Astrocyte of the spinal cord (primary cell): ENCODE measurements around the gene JDP2.

ENCODE experiments used
- DNase-seq: peaks from one replicate; pipeline ENCODE4 v3.0.0; 2011; ENCODE audit warnings: low read depth, low spot score
- H3K4me3 ChIP-seq: 2 replicates; pipeline ENCODE4 v1.5.1; 2011; ENCODE audit warnings: low read depth, mild to moderate bottlenecking, low read length, moderate library complexity
- CTCF ChIP-seq: IDR thresholded peaks from 2 replicates; pipeline ENCODE4 v1.5.1; 2012; ENCODE audit warnings: low read depth, mild to moderate bottlenecking, low read length, inconsistent platforms
- in situ Hi-C: cut with HindIII; loops from 2 replicates; pipeline ENCODE4 v1.10.0; 2017; ENCODE audit warnings: low sequenced_read_pairs

The JDP2 gene

GRCh38 chr14:75434138-75434889, 6.5 kb downstream of the JDP2 start:
- no peak for TF ChIP-seq CTCF
- no peak for DNase-seq
- in situ Hi-C loops = no loop called here
- H3K4me3 ChIP-seq = no peak overlapping the region

GRCh38 chr14:75434890-75435248, 7.0 kb downstream of the JDP2 start:
- TF ChIP-seq CTCF = no peak
- in situ Hi-C loops = no loop called here
- no peak for DNase-seq
- H3K4me3 ChIP-seq = no peak overlapping the region

- in situ Hi-C loops = no loop called here
- TF ChIP-seq CTCF = no peak
- DNase-seq = no peak
- H3K4me3 ChIP-seq = no peak overlapping the region
These were observed 7.7 kb downstream of the JDP2 start for GRCh38 chr14:75435473-75435872.

GRCh38 chr14:75437201-75438143, 9.7 kb downstream of the JDP2 start:
- DNase-seq = no peak
- in situ Hi-C loops = no loop called here
- no peak for TF ChIP-seq CTCF
- no peak overlapping the region for H3K4me3 ChIP-seq

- no peak for TF ChIP-seq CTCF
- no peak overlapping the region for H3K4me3 ChIP-seq
- no peak for DNase-seq
- in situ Hi-C loops = no loop called here
These were observed 10.8 kb downstream of the JDP2 start for GRCh38 chr14:75438486-75439080.

GRCh38 chr14:75439989-75440388, 12.2 kb downstream of the JDP2 start:
- DNase-seq = no peak
- in situ Hi-C loops = no loop called here
- TF ChIP-seq CTCF = no peak
- no peak overlapping the region for H3K4me3 ChIP-seq
